ENCODE measurements around the gene PHYHD1.

The PHYHD1 gene

DNA sequence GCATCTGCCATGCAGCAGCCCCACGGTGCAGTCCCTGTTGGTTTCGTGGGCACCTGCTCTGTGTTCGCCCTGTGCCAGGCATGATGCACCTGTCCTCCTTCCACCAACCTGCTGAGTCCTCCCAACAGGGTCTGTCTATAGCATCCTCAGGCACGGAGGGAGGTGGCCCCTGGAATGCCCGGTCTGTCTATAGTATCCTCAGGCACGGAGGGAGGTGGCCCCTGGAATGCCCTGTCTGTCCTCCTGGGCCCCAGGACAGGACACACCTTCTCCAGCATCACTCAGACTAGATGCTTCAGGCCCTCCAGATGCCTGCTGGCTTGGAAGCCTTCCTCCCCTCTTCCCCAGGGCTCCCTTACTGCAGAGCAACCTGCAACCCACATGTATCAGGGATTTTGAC, 9.9 kb upstream of the PHYHD1 start:
- TF ChIP-seq ZFX (IDR thresholded peaks at IDR 0.05; ENCODE audit: borderline replicate concordance): no peak
- TF ChIP-seq, protein P1, sequence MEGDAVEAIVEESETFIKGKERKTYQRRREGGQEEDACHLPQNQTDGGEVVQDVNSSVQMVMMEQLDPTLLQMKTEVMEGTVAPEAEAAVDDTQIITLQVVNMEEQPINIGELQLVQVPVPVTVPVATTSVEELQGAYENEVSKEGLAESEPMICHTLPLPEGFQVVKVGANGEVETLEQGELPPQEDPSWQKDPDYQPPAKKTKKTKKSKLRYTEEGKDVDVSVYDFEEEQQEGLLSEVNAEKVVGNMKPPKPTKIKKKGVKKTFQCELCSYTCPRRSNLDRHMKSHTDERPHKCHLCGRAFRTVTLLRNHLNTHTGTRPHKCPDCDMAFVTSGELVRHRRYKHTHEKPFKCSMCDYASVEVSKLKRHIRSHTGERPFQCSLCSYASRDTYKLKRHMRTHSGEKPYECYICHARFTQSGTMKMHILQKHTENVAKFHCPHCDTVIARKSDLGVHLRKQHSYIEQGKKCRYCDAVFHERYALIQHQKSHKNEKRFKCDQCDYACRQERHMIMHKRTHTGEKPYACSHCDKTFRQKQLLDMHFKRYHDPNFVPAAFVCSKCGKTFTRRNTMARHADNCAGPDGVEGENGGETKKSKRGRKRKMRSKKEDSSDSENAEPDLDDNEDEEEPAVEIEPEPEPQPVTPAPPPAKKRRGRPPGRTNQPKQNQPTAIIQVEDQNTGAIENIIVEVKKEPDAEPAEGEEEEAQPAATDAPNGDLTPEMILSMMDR (IDR thresholded peaks at IDR 0.05): no peak
- peak overlapping the region; percentile 91 for H3K27ac ChIP-seq

DNA sequence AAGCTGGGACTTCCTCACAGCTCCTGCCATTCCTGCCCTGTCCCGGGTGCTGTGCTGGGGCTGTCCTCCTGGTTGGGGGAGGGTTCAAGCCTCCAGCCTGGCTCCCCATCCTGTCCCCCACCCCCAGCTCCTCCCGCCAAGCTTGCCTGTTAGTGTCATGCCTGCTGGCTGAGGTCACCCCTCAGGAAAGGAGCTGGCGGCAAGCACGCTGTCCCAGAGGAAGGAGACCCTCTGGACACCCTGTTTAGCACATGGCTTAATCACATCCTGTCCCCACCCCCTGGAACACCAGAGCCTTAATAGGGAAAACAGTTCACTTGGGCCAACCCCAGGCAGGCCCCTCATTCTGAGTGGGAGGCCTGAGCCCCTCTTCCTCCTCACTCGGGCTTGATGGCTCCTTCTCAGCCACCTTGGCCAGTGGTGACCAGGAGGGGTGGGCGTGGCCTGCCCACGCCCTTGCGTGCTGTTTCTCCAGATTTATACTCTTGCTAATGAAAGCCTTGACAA, 9.2 kb upstream of the PHYHD1 start:
- peak overlapping the region; percentile 91 for H3K27ac ChIP-seq
- no peak for TF ChIP-seq ZFX (IDR thresholded peaks at IDR 0.05; ENCODE audit: borderline replicate concordance)
- TF ChIP-seq, protein P1 (IDR thresholded peaks at IDR 0.05): no peak

DNA sequence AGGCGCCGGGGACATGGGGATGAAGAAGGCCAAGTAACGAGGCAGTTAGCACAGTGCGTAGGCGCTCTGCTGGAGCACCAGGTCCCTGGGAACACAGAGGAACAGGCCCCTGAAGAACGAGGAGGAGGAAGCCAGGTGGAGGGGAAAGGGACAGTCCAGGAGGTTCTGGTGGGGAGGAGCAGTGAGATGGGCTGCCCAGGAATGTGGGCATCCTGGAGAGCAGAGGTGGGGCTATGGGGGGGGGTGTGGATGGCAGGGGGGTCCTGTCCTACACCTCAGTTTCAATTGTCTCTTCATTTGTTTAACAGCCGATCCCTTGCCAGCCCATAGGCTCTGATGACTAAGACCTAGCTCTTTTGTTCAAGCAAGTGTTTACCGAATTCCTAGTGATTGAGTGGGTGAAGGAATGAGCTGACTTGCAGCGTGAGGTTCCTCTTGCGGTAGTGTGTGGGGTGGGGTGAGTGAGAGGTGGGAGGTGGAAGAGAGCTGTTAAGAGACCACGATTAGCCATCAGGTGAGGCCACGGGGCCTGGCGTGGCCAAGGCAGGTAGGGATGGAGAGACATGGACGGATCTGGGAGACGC, 8.4 kb upstream of the PHYHD1 start:
- TF ChIP-seq, protein P1 (IDR thresholded peaks at IDR 0.05): no peak
- no peak for TF ChIP-seq ZFX (IDR thresholded peaks at IDR 0.05; ENCODE audit: borderline replicate concordance)
- H3K27ac ChIP-seq: peak overlapping the region; percentile 91

- TF ChIP-seq ZFX (IDR thresholded peaks at IDR 0.05; ENCODE audit: borderline replicate concordance): no peak
- TF ChIP-seq, protein P1 (IDR thresholded peaks at IDR 0.05): no peak
- peak overlapping the region; percentile 91 for H3K27ac ChIP-seq
Observed at GRCh38 chr9:128913048-128913900, 7.5 kb upstream of the PHYHD1 start.

GRCh38 chr9:128913995-128914772, 6.6 kb upstream of the PHYHD1 start:
- no peak for TF ChIP-seq ZFX (IDR thresholded peaks at IDR 0.05; ENCODE audit: borderline replicate concordance)
- TF ChIP-seq, protein P1 (IDR thresholded peaks at IDR 0.05): no peak
- H3K27ac ChIP-seq: peak overlapping the region; percentile 91

DNA sequence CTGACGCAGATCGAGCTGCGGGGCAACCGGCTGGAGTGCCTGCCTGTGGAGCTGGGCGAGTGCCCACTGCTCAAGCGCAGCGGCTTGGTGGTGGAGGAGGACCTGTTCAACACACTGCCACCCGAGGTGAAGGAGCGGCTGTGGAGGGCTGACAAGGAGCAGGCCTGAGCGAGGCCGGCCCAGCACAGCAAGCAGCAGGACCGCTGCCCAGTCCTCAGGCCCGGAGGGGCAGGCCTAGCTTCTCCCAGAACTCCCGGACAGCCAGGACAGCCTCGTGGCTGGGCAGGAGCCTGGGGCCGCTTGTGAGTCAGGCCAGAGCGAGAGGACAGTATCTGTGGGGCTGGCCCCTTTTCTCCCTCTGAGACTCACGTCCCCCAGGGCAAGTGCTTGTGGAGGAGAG, 4.6 kb upstream of the PHYHD1 start:
- TF ChIP-seq ZFX (IDR thresholded peaks at IDR 0.05; ENCODE audit: borderline replicate concordance): no peak
- TF ChIP-seq, protein P1 (IDR thresholded peaks at IDR 0.05): no peak
- peak overlapping the region; percentile 91 for H3K27ac ChIP-seq

Data from 22Rv1 (cell line).